CD14-positive monocyte (primary cell): ENCODE results near the gene NOPCHAP1. TPM values are rescaled to one million over a fixed set of nuclear protein-coding genes. Genes with fewer than 3 reads are reported as not detected.

Experiments
- DNase-seq, 3 donors: peaks; one replicate each; pipeline ENCODE4 v3.0.0-alpha.2; 2011 to 2022
- H2AFZ ChIP-seq: 2 replicates; pipeline ENCODE4 v1.6.0; 2012; ENCODE audit warnings: mild to moderate bottlenecking, low read depth, low read length, inconsistent platforms; ENCODE audit not compliant: insufficient read depth, poor library complexity, severe bottlenecking
- H3K27ac ChIP-seq, 2 donors: 1 replicate in 1 of 2; 2 replicates in 1 of 2; pipeline ENCODE4 v1.5.1; 2012 to 2013; ENCODE audit warnings: low read length in 2 of 2, control low read depth in 1 of 2, inconsistent platforms in 1 of 2, low read depth in 1 of 2, mild to moderate bottlenecking in 1 of 2
- H3K27me3 ChIP-seq, 2 donors: one replicate each; pipeline versions ENCODE4 v1.6.0 to v1.6.1; 2011 to 2013; ENCODE audit warnings: low read length in 2 of 2; ENCODE audit not compliant: control insufficient read depth in 2 of 2, insufficient read depth in 2 of 2
- H3K36me3 ChIP-seq, 2 donors: replicated peaks in 1 of 2; 1 replicate in 1 of 2; 2 replicates in 1 of 2; pipeline versions ENCODE4 v1.5.1 to v1.6.1; 2012 to 2013; ENCODE audit warnings: low read length in 2 of 2, control low read depth in 1 of 2, inconsistent platforms in 1 of 2, mild to moderate bottlenecking in 1 of 2; ENCODE audit not compliant: insufficient read depth in 2 of 2, control insufficient read depth in 1 of 2
- H3K4me1 ChIP-seq, 2 donors: 1 replicate in 1 of 2; 2 replicates in 1 of 2; pipeline versions ENCODE4 v1.5.1 to v1.6.1; 2012 to 2013; ENCODE audit warnings: low read length in 2 of 2, control low read depth in 1 of 2, inconsistent platforms in 1 of 2, mild to moderate bottlenecking in 1 of 2, moderate library complexity in 1 of 2; ENCODE audit not compliant: insufficient read depth in 2 of 2, control insufficient read depth in 1 of 2
- H3K4me2 ChIP-seq: replicated peaks from 2 replicates; pipeline ENCODE3; 2012; ENCODE audit warnings: low read length, moderate library complexity, mild to moderate bottlenecking; ENCODE audit not compliant: poor library complexity, severe bottlenecking; ENCODE audit errors: extremely low read depth
- H3K4me3 ChIP-seq, 3 experiments: fragments of 200-600 bp in 1 of 3; sonication (generic) in 1 of 3; replicated peaks in 1 of 3; 1 replicate in 2 of 3; 2 replicates in 1 of 3; pipeline ENCODE4 v1.5.1; 2011 to 2013; ENCODE audit warnings: low read length in 3 of 3, mild to moderate bottlenecking in 3 of 3, control low read depth in 2 of 3, low read depth in 2 of 3, inconsistent platforms in 1 of 3, moderate library complexity in 1 of 3
- H3K79me2 ChIP-seq: 2 replicates; pipeline ENCODE4 v1.6.0; 2012; ENCODE audit warnings: mild to moderate bottlenecking, control low read depth, inconsistent platforms, low read length, moderate library complexity; ENCODE audit not compliant: insufficient read depth
- H3K9ac ChIP-seq: 2 replicates; pipeline ENCODE4 v1.6.0; 2017; ENCODE audit warnings: low read length, mild to moderate bottlenecking; ENCODE audit not compliant: insufficient read depth, poor library complexity, severe bottlenecking
- H3K9me3 ChIP-seq, 2 donors: replicated peaks in 1 of 2; 1 replicate in 1 of 2; 2 replicates in 1 of 2; pipeline versions ENCODE4 v1.5.1 to v1.6.1; 2012 to 2013; ENCODE audit warnings: low read length in 2 of 2, control low read depth in 1 of 2; ENCODE audit not compliant: control insufficient read depth in 1 of 2, insufficient read depth in 1 of 2
- H4K20me1 ChIP-seq: 2 replicates; pipeline ENCODE4 v1.6.0; 2012; ENCODE audit warnings: mild to moderate bottlenecking, low read length, control low read depth, moderate library complexity; ENCODE audit not compliant: insufficient read depth
- H3K27ac Mint-ChIP-seq, 7 donors: one replicate each; pipeline ENCODE4 v1.8.0; 2020; ENCODE audit warnings: mild to moderate bottlenecking in 7 of 7, mixed read lengths in 7 of 7, moderate library complexity in 6 of 7, inconsistent platforms in 2 of 7
- H3K27me3 Mint-ChIP-seq, 3 donors: one replicate each; pipeline ENCODE4 v1.8.0; 2021 to 2022; ENCODE audit warnings: low read depth in 3 of 3, mild to moderate bottlenecking in 3 of 3, mixed read lengths in 3 of 3, moderate library complexity in 3 of 3, inconsistent platforms in 1 of 3
- H3K36me3 Mint-ChIP-seq, 2 donors: one replicate each; pipeline ENCODE4 v1.8.0; 2020; ENCODE audit warnings: mixed read lengths in 2 of 2, inconsistent platforms in 1 of 2, mild to moderate bottlenecking in 1 of 2
- H3K4me1 Mint-ChIP-seq: one replicate; pipeline ENCODE4 v1.8.0; 2020; ENCODE audit warnings: mild to moderate bottlenecking, mixed read lengths
- H3K4me3 Mint-ChIP-seq, 2 donors: one replicate each; pipeline ENCODE4 v1.8.0; 2020; ENCODE audit warnings: mild to moderate bottlenecking in 2 of 2, mixed read lengths in 2 of 2, moderate library complexity in 1 of 2
- H3K9me3 Mint-ChIP-seq, 7 donors: one replicate each; pipeline ENCODE4 v1.8.0; 2020 to 2022; ENCODE audit warnings: mixed read lengths in 7 of 7, mild to moderate bottlenecking in 6 of 7, moderate library complexity in 6 of 7, inconsistent platforms in 2 of 7
- CTCF ChIP-seq: fragments of 200-600 bp; IDR thresholded peaks from one replicate; pipeline ENCODE4 v1.8.0; 2022; ENCODE audit warnings: antibody characterized with exemption, mild to moderate bottlenecking
- WGBS: methylation state at CpG from one replicate; pipeline ENCODE4 v1.1.5; 2013; ENCODE audit warnings: missing lambda C conversion rate; ENCODE audit not compliant: insufficient coverage; 5-methylcytosine and 5-hydroxymethylcytosine counted together
- intact Hi-C, 2 donors: fragments of 100-400 bp; cut with micrococcal nuclease; formaldehyde crosslinking; loops; one replicate each; pipeline versions ENCODE4 v1.15.0 to v1.15.1; 2023
- polyA plus RNA-seq, 3 donors: library from polyadenylated mRNA; depleted of rRNA in 1 of 3; unstranded in 2 of 3; stranded (reverse) in 1 of 3; fragments of 300-500 nt in 2 of 3; fragments of >200 nt in 1 of 3; fragmentation: Illumina TruSeq in 2 of 3; gene quantifications; 1 replicate in 2 of 3; 2 replicates in 1 of 3; pipeline ENCODE4 v1.2.3, GENCODE V29; 2012 to 2021

The NOPCHAP1 gene
- polyA plus RNA-seq, 3 donors, result 2.6 to 14.0 (median 12.0) TPM

GRCh38 chr12:105015543-105015942 lies 29.4 kb downstream of the NOPCHAP1 start:
- H2AFZ ChIP-seq, result no peak overlapping the region
- Mint-ChIP-seq H3K36me3 (peaks cover 54 to 71% of the 10 kb centered on the region in 2 donors), H3K4me1 (peaks cover 3% of the 10 kb centered on the region), H3K27ac (no peak overlapping the region), H3K9me3 (peaks cover 3 to 18% (median 9%) of the 10 kb centered on the region in 7 donors), H3K27me3 (no peaks in the 10 kb centered on the region), H3K4me3 (no peak overlapping the region)
- peaks cover 19 to 39% of the 10 kb centered on the region in 2 donors for H3K36me3 ChIP-seq
- DNase-seq, result no peak
- H3K27me3 ChIP-seq, result no peaks in the 10 kb centered on the region
- no peak overlapping the region for H3K9ac ChIP-seq
- H3K4me1 ChIP-seq, result no peaks in the 10 kb centered on the region
- 100% methylated on average over 4 of the region's 4 CpGs for WGBS
- H3K9me3 ChIP-seq, result peaks cover 0 to 8% of the 10 kb centered on the region in 2 donors
- H3K4me3 ChIP-seq, result no peak overlapping the region
- intact Hi-C loops, result no loop called here
- H4K20me1 ChIP-seq, result no peaks in the 10 kb centered on the region
- no peak overlapping the region for H3K4me2 ChIP-seq
- no peaks in the 10 kb centered on the region for H3K79me2 ChIP-seq
- no peak for TF ChIP-seq CTCF
- H3K27ac ChIP-seq, result no peak overlapping the region

GRCh38 chr12:105018012-105018411 lies 31.9 kb downstream of the NOPCHAP1 start:
- no peak overlapping the region for H3K27ac Mint-ChIP-seq
- Histone ChIP-seq H3K27ac (no peak overlapping the region), H3K4me1 (no peaks in the 10 kb centered on the region), H4K20me1 (no peaks in the 10 kb centered on the region), H3K9ac (no peak overlapping the region), H3K27me3 (no peaks in the 10 kb centered on the region), H3K4me3 (no peak overlapping the region), H3K36me3 (peaks cover 15 to 33% of the 10 kb centered on the region in 2 donors), H3K79me2 (no peaks in the 10 kb centered on the region), H3K9me3 (peaks cover 0 to 3% of the 10 kb centered on the region in 2 donors), H2AFZ (no peak overlapping the region), H3K4me2 (no peak overlapping the region)
- H3K27me3 Mint-ChIP-seq, result no peaks in the 10 kb centered on the region
- no peak overlapping the region for H3K4me3 Mint-ChIP-seq
- intact Hi-C loops, result no loop called here
- no peak for DNase-seq
- H3K36me3 Mint-ChIP-seq, result peaks cover 30 to 57% of the 10 kb centered on the region in 2 donors
- TF ChIP-seq CTCF, result no peak
- peaks cover 3% of the 10 kb centered on the region for H3K4me1 Mint-ChIP-seq
- peaks cover 0 to 1% (median 0%) of the 10 kb centered on the region in 7 donors for H3K9me3 Mint-ChIP-seq
- 100% methylated on average over 2 of the region's 4 CpGs for WGBS
